ENCODE data around the gene YJU2.
A peak's percentile ranks its signal among the peaks of the same experiment; 100 is the strongest.
"Not testable (repeated sequence)": the region's sequence is repeated elsewhere in the genome, so short reads cannot be mapped to it uniquely, and the experiment has no call there.

YJU2 gene

DNA sequence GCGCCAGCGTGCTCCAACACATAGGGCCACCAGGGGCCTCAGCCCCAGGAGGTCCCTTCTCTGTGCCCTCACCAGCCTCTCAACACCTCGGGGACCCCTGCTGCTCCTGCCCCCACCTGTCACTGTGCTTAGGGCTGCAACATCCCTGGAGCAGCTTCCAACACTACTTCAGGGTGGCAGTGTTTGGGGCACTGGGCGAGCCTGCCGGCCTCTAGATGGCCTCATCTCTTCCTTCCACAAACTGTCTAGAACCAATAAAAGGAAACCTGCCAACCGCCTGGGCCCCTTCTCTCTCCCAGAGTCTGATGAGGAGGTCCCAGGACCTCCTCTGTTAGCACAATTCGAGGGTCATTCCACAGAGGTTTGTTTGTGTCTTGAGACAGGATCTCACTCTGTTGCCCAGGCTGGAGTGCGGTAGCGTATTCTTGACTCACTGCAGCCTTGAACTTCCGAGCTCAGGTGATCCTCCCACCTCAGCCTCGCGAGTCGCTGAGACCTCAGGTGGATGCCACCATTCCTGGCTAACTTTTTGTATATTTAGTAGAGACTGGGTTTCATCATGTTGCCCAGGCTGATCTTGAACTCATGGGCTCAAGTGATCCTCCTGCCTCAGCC is 22.0 kb downstream of the YJU2 start:
- no peak for DNase-seq

- DNase-seq, result no peak
Measured at GRCh38 chr19:4272894-4273293, 26.0 kb downstream of the YJU2 start.

GRCh38 chr19:4274321-4274686 is 27.4 kb downstream of the YJU2 start:
- DNase-seq, result not testable (repeated sequence)

DNA sequence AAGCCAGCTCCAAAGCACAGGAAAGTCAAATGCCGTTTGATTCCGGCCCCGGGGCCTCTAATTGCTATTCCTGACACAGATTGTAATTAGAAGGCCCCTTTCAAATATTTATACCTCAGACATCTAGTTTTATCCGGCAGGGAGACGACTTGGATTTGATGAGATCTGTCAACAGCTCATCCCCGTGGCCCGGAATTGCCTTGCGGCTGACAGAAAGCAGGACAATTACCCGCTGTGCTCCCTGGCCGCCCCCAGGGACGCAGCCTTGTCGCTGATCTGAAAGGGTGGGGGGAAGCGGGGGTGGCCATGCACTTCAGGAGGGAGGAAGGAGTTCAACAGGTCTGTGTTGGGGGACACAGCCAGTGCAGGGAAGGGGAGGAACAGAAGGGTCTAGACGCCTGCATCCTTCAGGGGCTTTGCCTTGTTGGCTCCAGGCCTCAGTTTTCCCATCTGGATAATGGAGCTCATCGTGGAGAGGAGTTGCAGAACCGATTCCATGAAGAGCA is 30.4 kb downstream of the YJU2 start:
- no peak for DNase-seq

GRCh38 chr19:4278010-4278409 is 31.1 kb downstream of the YJU2 start:
- no peak for DNase-seq

- DNase-seq, result no peak
Measured at GRCh38 chr19:4278419-4279266, 31.8 kb downstream of the YJU2 start, which contains the start of gene SHD. TSS of gene SHD (plus strand) at chr19:4279266. CDS start at chr19:4280064, 798 bp downstream.

GRCh38 chr19:4279267-4279529 is 32.3 kb downstream of the YJU2 start:
- DNase-seq, result no peak

DNA sequence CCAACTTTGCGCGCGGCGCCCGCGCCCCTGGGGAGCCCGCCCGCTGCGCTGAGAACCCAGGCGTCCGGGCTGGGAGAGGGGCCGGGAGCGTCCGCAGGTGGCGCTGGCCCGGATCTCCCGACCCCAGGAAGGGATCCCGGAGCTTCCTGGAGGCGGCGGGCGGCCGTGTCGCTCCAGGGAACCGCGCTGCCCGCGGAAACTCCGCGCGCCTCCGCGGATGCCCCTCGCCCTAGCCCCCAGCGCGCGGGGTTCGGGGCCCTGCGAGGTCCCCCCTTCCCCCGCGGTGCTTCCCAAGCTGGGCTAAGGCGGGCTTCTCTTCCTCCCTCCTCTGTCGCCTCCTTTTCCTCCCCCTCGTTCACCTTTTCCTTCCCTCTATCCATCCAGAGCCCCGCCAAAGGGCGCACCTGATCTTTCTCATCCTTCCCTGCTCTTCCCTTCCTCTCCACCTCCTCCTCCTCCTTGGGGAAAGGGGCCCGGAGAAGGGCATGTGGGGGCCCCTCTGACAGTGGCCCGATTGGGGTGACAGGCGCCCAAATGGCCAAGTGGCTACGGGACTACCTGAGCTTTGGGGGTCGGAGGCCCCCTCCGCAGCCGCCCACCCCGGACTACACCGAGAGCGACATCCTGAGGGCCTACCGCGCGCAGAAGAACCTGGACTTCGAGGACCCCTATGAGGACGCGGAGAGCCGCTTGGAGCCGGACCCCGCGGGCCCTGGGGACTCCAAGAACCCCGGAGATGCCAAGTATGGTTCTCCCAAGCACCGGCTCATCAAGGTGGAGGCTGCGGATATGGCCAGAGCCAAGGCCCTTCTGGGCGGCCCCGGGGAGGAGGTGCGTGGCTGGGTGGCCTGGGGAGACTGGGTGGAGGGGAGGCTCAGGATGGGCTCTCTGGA is 32.9 kb downstream of the YJU2 start:
- no peak for DNase-seq

DNA sequence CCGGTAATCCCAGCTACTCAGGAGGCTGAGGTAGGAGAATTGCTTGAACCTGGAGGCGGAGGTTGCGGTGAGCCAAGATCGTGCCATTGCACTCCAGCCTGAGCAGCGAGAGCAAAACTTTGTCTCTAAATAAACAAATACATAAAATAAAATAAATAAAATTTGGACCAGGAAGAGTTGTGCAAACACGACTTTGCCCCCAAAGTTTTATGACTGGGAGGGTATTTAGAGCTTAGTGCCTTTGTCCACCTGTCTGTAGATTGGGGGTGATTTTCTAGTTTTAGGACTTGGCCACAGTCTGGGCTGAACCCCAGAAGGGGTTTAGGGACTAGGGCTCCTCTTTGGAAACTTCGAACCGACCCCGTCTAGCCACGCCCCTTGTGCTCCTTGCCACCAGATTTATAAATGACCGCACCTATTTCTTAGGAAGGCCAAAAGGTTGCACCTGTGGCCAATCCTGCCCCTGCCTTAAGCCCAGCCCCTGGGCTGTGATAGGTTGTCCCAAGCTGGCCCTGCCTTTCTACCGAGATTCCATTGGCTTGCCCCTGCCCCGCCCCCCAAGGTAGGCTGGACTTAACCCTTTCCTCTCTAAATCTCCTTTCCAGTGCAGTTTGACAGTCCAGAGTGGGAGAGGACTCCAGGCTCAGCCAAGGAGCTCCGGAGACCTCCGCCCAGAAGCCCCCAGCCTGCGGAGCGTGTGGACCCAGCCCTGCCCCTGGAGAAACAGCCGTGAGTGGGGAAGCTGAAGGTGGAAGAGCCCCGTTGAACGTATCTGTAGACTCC is 37.5 kb downstream of the YJU2 start:
- no peak for DNase-seq

DNA sequence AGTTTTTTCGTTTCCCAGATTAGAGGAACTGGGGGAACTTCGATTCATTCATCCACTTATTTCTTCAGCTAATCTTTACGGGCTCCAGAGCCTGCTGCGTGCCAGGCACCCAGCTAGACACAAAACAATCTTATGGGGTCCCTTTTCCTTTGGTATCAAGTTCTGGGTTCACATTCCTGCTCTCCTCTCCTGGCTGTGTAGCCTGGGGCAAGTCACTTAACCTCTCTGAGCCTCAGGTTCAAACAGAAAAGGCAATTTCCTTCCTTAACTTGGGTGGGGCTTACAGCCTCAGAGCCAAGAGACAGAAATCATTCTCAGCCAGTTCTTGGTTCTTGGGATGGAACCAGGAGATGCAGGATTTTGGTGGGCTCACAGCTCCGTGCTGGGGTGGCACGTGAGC is 38.1 kb downstream of the YJU2 start:
- DNase-seq, result no peak

- not testable (repeated sequence) for DNase-seq
Measured at GRCh38 chr19:4286141-4286540, 39.3 kb downstream of the YJU2 start.

- no peak for DNase-seq
Measured at GRCh38 chr19:4288091-4288777, 41.4 kb downstream of the YJU2 start.

- no peak for DNase-seq
Measured at GRCh38 chr19:4291184-4291732, 44.4 kb downstream of the YJU2 start.

GRCh38 chr19:4292515-4292914 is 45.6 kb downstream of the YJU2 start:
- DNase-seq, result no peak

- DNase-seq, result no peak
Measured at GRCh38 chr19:4294389-4294788, 47.5 kb downstream of the YJU2 start.

- no peak for DNase-seq
Measured at GRCh38 chr19:4295972-4296771, 49.3 kb downstream of the YJU2 start.

DNA sequence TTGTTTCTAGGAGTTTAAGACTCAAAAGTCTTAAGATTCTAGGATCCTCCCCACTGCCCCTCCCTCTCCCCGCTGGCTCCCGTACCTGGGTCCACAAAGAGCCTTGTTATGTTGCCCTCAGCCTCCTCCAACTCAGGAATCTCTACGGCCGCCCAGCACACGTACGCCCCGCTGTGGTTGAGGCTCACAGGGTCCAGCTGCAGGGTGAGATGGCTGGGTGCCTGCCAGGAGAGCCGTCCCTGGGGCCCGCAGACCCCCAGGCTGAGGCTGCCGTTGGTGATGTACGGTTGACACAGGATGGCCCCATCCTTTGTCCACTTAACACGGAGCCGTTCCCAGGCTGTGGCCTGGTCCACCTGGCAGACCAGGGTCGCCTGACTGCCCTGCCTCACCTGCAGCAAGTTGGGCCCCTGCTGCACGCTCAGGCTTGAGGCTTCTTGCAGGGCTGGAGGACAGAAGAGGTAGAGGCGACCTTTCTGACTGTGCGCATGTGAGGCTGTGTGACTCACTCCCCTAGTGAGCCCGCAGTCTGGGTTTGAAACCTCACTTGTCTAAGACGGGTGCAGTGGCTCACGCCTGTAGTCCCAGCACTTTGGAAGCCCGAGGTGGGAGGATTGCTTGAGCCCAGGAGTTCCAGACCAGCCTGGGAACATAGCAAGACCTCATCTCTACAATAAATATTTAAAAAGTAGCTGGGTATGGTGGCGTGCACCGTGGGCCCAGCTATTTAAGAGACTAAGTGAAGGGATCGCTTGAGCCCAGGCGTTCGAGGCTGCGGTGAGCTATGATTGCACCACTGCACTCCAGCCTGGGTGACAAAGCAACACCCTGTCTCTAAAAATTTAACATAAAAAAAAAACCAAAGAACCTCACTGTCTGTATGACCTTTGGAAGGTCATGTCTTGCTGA is 51.3 kb downstream of the YJU2 start:
- DNase-seq, result peak; percentile 69

- DNase-seq, result no peak
Measured at GRCh38 chr19:4298810-4299550, 52.1 kb downstream of the YJU2 start.

DNA sequence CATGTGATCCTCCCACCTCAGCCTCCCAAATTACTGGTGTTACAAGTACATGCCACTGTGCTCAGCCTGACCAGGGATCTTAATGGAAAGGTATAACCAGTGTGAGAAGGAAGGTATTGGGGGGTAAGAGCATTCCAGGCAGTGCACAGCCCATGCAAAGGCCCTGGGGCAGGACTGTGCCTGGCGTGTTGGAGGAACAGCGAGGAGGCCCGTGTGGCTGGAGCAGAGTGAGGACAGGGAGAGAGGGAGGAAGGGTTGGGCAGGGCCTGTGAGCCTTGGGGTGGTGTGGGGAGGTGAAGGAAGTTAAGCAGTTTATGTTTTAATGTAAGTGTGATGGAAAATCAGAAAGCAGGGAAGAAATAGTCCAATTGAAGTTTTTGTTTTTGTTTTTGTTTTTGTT is 53.7 kb downstream of the YJU2 start:
- no peak for DNase-seq

All from activated CD8-positive, alpha-beta memory T cell treated with anti-CD3 and anti-CD28 coated beads for 24 hours (primary cell).